Right lobe of liver (tissue), 6 donors: ENCODE data around the gene PDIA4. TPM values are rescaled to one million over a fixed set of nuclear protein-coding genes. Genes with fewer than 3 reads are reported as not detected.

Experiments used
- ATAC-seq, 4 donors: fragments of 200-7000 bp; cut with Tn5 transposase; one replicate each; pipeline ENCODE4 v1.9.1; 2020; ENCODE audit warnings: mild to moderate bottlenecking in 4 of 4, moderate library complexity in 4 of 4
- DNase-seq, 3 donors: peaks; one replicate each; pipeline ENCODE4 v3.0.0-alpha.2; 2020
- H3K27ac ChIP-seq, 3 donors: fragments of 200-600 bp; one replicate each; pipeline ENCODE4 v1.8.0; 2022
- H3K27me3 ChIP-seq, 2 donors: fragments of 200-600 bp; one replicate each; pipeline ENCODE4 v1.8.0; 2022
- H3K36me3 ChIP-seq, 4 donors: fragments of 200-600 bp; sonication (generic) in 1 of 4; one replicate each; pipeline versions ENCODE4 v1.5.1 to v1.8.0; 2017 to 2022; ENCODE audit warnings: control low read depth in 1 of 4
- H3K4me1 ChIP-seq, 4 donors: fragments of 200-600 bp; sonication (generic) in 1 of 4; one replicate each; pipeline versions ENCODE4 v1.5.1 to v1.8.0; 2017 to 2022; ENCODE audit warnings: control low read depth in 1 of 4
- H3K4me3 ChIP-seq, 3 donors: fragments of 200-600 bp; one replicate each; pipeline ENCODE4 v1.8.0; 2022
- H3K9me3 ChIP-seq, 4 donors: fragments of 200-600 bp; sonication (generic) in 1 of 4; one replicate each; pipeline versions ENCODE4 v1.5.1 to v1.8.0; 2017 to 2022; ENCODE audit warnings: control low read depth in 1 of 4
- POLR2A ChIP-seq: fragments of 450-650 bp; IDR thresholded peaks from one replicate; pipeline ENCODE4 v1.6.1; 2017; ENCODE audit warnings: antibody characterized with exemption, mild to moderate bottlenecking
- WGBS: methylation state at CpG from one replicate; pipeline ENCODE4 v1.1.6; 2018; ENCODE audit warnings: low coverage, low lambda C conversion rate; ENCODE audit not compliant: insufficient coverage; ENCODE audit errors: missing lambda C conversion rate; 5-methylcytosine and 5-hydroxymethylcytosine counted together
- intact Hi-C, 2 donors: fragments of 100-400 bp; cut with DNase I; formaldehyde crosslinking; loops; one replicate each; pipeline versions ENCODE4 v1.11.2 to v1.14.1; 2022
- total RNA-seq, 6 experiments: library from RNA; depleted of rRNA in 2 of 6; stranded (reverse); fragments of >200 nt in 2 of 6; fragmentation: NEBNext Ultra II Directional in 3 of 6; extraction: Animal tissue kit (Norgen Biotek cat#: 25700) in 3 of 6; gene quantifications; one replicate each; pipeline versions ENCODE4 v1.1.0 to v1.2.4, GENCODE V29; 2016 to 2023
- TF ChIP-seq, protein P1 (sequence below), 4 donors: fragments of 200-600 bp in 3 of 4; fragments of 450-650 bp in 1 of 4; IDR thresholded peaks; one replicate each; pipeline versions ENCODE4 v1.5.1 to v1.8.0; 2016 to 2022; ENCODE audit warnings: antibody characterized with exemption in 4 of 4, mild to moderate bottlenecking in 2 of 4
- donor health status: DM: no; HTN: yes; CAD: no.
- donor health status: DM: no; HTN: no; CAD: no.
- donor health status: DM: no; HTN: no; CAD: no.
- donor health status: DM: no; HTN: yes; CAD: no.
- donor health status: DM: no; HTN: yes; CAD: no.

PDIA4 gene
- total RNA-seq, 6 experiments from 2014 or later: 218 to 368 (median 272) TPM

- Histone ChIP-seq H3K4me1 (peaks cover 0 to 12% (median 0%) of the 10 kb centered on the region in 4 donors), H3K36me3 (no peaks in the 10 kb centered on the region), H3K4me3 (peak overlapping the region in 1 of 3 donors; percentile 40), H3K9me3 (no peaks in the 10 kb centered on the region), H3K27ac (no peak overlapping the region), H3K27me3 (no peaks in the 10 kb centered on the region)
- WGBS: 43% methylated on average over 15 of the region's 15 CpGs
- intact Hi-C loops: loop anchor here (5.0 to 10.0 kb wide), 3 partner anchors 392 to 460 kb away; no protein-coding TSS in a partner anchor
- DNase-seq (no peak), ATAC-seq (no peak)
- TF ChIP-seq, protein P1, sequence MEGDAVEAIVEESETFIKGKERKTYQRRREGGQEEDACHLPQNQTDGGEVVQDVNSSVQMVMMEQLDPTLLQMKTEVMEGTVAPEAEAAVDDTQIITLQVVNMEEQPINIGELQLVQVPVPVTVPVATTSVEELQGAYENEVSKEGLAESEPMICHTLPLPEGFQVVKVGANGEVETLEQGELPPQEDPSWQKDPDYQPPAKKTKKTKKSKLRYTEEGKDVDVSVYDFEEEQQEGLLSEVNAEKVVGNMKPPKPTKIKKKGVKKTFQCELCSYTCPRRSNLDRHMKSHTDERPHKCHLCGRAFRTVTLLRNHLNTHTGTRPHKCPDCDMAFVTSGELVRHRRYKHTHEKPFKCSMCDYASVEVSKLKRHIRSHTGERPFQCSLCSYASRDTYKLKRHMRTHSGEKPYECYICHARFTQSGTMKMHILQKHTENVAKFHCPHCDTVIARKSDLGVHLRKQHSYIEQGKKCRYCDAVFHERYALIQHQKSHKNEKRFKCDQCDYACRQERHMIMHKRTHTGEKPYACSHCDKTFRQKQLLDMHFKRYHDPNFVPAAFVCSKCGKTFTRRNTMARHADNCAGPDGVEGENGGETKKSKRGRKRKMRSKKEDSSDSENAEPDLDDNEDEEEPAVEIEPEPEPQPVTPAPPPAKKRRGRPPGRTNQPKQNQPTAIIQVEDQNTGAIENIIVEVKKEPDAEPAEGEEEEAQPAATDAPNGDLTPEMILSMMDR (IDR thresholded peaks at IDR 0.05): no peak
- no peak for TF ChIP-seq POLR2A
Observed at GRCh38 chr7:148964483-148965267, 63.6 kb downstream of the PDIA4 start.

DNA sequence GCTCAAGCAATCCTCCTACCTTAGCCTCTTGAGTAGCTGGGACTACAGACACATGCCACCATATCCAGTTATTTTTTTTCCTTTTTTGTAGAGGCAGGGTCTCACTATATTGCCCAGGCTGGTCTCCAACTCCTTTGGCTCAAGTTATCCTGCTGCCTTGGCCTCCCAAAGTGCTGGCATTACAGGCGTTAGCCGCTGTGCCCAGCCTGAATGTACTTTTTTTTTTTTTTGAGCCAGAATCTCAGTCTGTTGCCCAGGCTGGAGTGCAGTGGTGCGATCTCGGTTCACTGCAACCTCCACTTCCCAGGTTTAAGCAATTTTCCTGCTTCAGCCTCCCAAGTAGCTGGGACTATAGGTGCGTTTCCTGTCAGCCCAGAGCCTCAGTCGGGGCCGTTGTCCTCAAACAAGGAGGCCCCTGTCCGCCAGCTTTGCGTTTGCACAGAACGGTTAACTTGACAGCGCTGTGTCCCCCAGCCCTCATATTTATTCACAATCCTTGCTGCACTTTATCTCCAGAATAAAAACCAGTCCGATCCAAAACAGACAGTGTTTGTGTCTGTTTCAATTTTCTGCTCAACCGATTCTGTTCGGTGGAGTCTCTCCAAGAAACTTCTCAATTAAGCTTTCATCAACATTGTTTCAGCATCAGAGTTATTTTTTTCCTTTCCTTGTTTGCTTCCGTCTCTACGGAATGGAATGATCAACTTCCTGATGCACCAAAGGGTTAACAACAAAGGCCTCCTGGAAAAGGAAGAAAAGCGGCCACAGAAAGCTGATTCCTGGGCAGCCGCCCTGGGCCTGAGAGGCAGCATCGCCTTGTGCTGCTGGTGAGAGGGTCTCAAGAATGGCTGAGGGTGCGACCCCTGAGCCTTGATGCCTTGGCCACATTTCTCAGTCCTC lies 64.5 kb downstream of the PDIA4 start:
- WGBS: 27% methylated on average over 20 of the region's 20 CpGs
- DNase-seq: no peak
- H3K4me1 ChIP-seq: peaks cover 0 to 12% (median 0%) of the 10 kb centered on the region in 4 donors
- intact Hi-C loops: loop anchor here in 1 of 2 donors (5.0 to 10.0 kb wide), 2 partner anchors 392 to 459 kb away; no protein-coding TSS in a partner anchor
- H3K36me3 ChIP-seq: no peaks in the 10 kb centered on the region
- H3K4me3 ChIP-seq: peak overlapping the region; percentile 38 to 56 (median 40)
- no peak for TF ChIP-seq POLR2A
- TF ChIP-seq, protein P1 (IDR thresholded peaks at IDR 0.05): no peak
- H3K9me3 ChIP-seq: no peaks in the 10 kb centered on the region
- ATAC-seq: peak; percentile 29 to 45 (median 37)
- H3K27ac ChIP-seq: peak overlapping the region in 2 of 3 donors; percentile 61 to 70
- H3K27me3 ChIP-seq: no peaks in the 10 kb centered on the region

- under 1% methylated on average over 5 of the region's 5 CpGs for WGBS
- Histone ChIP-seq H3K27me3 (no peaks in the 10 kb centered on the region), H3K36me3 (no peaks in the 10 kb centered on the region), H3K9me3 (no peaks in the 10 kb centered on the region), H3K4me1 (peaks cover 0 to 12% (median 0%) of the 10 kb centered on the region in 4 donors), H3K4me3 (peak overlapping the region; percentile 38 to 65 (median 56)), H3K27ac (peak overlapping the region; percentile 61 to 70 (median 69))
- intact Hi-C loops: loop anchor here in 1 of 2 donors (5.0 to 10.0 kb wide), 2 partner anchors 391 to 458 kb away; no protein-coding TSS in a partner anchor
- no peak for TF ChIP-seq POLR2A
- TF ChIP-seq, protein P1 (IDR thresholded peaks at IDR 0.05): peak; percentile 61 to 83 (median 76)
- peak; percentile 60 to 65 (median 64) for DNase-seq
- ATAC-seq: peak; percentile 82 to 86 (median 84)
Observed at GRCh38 chr7:148962823-148963582, 65.3 kb downstream of the PDIA4 start.

- no peak for DNase-seq
- intact Hi-C loops: loop anchor here in 1 of 2 donors (5.0 to 10.0 kb wide), 2 partner anchors 390 to 458 kb away; no protein-coding TSS in a partner anchor
- TF ChIP-seq POLR2A: no peak
- TF ChIP-seq, protein P1 (IDR thresholded peaks at IDR 0.05): no peak
- ATAC-seq: no peak
- no peaks in the 10 kb centered on the region for H3K36me3 ChIP-seq
- WGBS: 3% methylated on average over 5 of the region's 5 CpGs
- H3K9me3 ChIP-seq: no peaks in the 10 kb centered on the region
- H3K4me1 ChIP-seq: peaks cover 0 to 12% (median 0%) of the 10 kb centered on the region in 4 donors
- no peak overlapping the region for H3K27ac ChIP-seq
- peak overlapping the region; percentile 38 to 65 (median 56) for H3K4me3 ChIP-seq
- no peaks in the 10 kb centered on the region for H3K27me3 ChIP-seq
Observed at GRCh38 chr7:148962440-148962822, 65.9 kb downstream of the PDIA4 start.
